GM12864 (cell line): Measurements from ENCODE around the gene SORD.

ENCODE experiments used
- DNase-seq: peaks from one replicate; pipeline ENCODE4 v3.0.0-alpha.2; 2011; ENCODE audit warnings: low read depth
- H3K4me3 ChIP-seq: 2 replicates; pipeline ENCODE4 v1.5.1; 2011; ENCODE audit warnings: mild to moderate bottlenecking, low read depth, low read length, control low read depth
- CTCF ChIP-seq: IDR thresholded peaks from 2 replicates; pipeline ENCODE4 v1.5.1; 2011; ENCODE audit warnings: low read depth, mild to moderate bottlenecking, moderate library complexity, low read length, control low read depth, inconsistent platforms; ENCODE audit errors: missing control alignments

SORD gene

GRCh38 chr15:45114751-45115085, 91.7 kb downstream of the SORD start:
- no peak overlapping the region for H3K4me3 ChIP-seq
- TF ChIP-seq CTCF: no peak
- no peak for DNase-seq

- no peak for TF ChIP-seq CTCF
- no peak for DNase-seq
- H3K4me3 ChIP-seq: no peak overlapping the region
These were observed 92.4 kb downstream of the SORD start for GRCh38 chr15:45115312-45115820.

GRCh38 chr15:45116006-45116481, 93.0 kb downstream of the SORD start:
- no peak for DNase-seq
- H3K4me3 ChIP-seq: no peak overlapping the region
- TF ChIP-seq CTCF: no peak

GRCh38 chr15:45116482-45117307, 93.7 kb downstream of the SORD start:
- DNase-seq: no peak
- TF ChIP-seq CTCF: no peak
- H3K4me3 ChIP-seq: no peak overlapping the region

GRCh38 chr15:45117308-45118130, 94.5 kb downstream of the SORD start:
- TF ChIP-seq CTCF: no peak
- no peak for DNase-seq
- H3K4me3 ChIP-seq: no peak overlapping the region

GRCh38 chr15:45118131-45118588, 95.2 kb downstream of the SORD start:
- peak; percentile 53 for DNase-seq
- H3K4me3 ChIP-seq: no peak overlapping the region

More at GRCh38 chr15:45118131-45118588, 95.2 kb downstream of the SORD start:
- TF ChIP-seq CTCF: peak; percentile 99
